AG09319 (cell line): ENCODE results near the gene ASIC2.

ENCODE experiments used
- DNase-seq: peaks from one replicate; pipeline ENCODE4 v3.0.0-alpha.2; 2010; ENCODE audit warnings: low read depth; ENCODE audit errors: extremely low read depth
- TF ChIP-seq, protein P1 (sequence below): IDR thresholded peaks from 2 replicates; pipeline ENCODE4 v1.5.1; 2011; ENCODE audit warnings: low read depth, mild to moderate bottlenecking, inconsistent platforms, low read length, moderate library complexity

The ASIC2 gene

DNA sequence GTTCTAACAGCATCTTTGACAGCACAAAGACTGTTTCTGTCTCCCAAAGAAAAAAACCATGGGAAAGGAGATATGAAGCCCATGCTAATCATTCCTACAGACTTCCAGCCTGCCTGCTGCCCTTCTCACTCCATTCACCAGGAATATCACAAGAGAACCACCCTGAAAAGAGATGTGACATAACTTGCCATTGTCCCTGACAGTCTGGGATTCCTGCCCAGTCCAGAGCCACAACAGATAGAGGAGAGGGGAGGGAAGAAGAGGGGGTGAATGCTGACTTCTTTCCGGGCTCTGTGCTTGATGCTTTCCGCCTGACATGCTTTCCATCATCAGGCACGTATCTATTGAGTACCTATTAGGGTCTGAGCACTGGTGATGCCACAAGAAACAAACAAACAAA is 31.6 kb upstream of the ASIC2 start:
- no peak for DNase-seq
- TF ChIP-seq, protein P1, sequence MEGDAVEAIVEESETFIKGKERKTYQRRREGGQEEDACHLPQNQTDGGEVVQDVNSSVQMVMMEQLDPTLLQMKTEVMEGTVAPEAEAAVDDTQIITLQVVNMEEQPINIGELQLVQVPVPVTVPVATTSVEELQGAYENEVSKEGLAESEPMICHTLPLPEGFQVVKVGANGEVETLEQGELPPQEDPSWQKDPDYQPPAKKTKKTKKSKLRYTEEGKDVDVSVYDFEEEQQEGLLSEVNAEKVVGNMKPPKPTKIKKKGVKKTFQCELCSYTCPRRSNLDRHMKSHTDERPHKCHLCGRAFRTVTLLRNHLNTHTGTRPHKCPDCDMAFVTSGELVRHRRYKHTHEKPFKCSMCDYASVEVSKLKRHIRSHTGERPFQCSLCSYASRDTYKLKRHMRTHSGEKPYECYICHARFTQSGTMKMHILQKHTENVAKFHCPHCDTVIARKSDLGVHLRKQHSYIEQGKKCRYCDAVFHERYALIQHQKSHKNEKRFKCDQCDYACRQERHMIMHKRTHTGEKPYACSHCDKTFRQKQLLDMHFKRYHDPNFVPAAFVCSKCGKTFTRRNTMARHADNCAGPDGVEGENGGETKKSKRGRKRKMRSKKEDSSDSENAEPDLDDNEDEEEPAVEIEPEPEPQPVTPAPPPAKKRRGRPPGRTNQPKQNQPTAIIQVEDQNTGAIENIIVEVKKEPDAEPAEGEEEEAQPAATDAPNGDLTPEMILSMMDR, result no peak

DNA sequence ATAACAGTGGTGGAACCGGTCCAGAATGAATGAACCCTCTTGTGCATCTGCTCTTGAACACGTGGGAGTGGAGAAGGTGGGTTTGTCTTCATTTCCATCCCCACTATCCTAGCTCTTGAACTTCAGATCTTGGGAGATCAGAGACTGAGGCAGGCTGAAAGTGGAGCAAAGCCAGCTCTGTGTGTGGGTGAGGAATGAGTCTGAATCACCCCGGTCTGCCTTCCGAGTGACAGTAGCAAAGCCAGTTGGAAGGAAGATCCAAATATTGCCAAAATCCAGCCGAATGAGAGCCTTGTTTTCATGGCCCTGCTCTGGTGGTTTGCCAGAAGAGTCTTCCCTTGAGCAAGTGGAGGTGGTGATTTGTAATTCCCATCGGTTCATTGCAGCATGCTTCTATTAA is 29.0 kb upstream of the ASIC2 start:
- DNase-seq, result no peak
- TF ChIP-seq, protein P1, result no peak

DNA sequence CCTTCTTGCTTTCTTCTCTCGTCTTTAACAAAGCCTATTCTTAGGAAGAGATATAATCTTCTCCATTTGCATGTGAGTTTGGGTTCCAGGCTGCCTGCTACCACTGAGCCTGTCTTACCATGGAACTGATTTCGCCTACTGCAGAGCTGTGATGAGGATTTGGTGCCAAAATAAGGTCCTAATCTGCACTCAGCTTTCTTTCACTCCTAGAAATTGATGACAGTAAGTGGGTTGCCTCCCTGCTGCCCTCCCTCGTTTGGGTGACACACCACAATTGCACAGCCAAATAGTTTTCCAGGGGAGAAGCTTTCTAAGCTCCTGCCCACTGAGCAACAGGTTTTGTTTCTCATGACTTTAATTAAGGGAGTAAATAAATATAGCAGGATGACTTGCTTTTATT is 25.1 kb upstream of the ASIC2 start:
- TF ChIP-seq, protein P1, result no peak
- DNase-seq, result no peak

DNA sequence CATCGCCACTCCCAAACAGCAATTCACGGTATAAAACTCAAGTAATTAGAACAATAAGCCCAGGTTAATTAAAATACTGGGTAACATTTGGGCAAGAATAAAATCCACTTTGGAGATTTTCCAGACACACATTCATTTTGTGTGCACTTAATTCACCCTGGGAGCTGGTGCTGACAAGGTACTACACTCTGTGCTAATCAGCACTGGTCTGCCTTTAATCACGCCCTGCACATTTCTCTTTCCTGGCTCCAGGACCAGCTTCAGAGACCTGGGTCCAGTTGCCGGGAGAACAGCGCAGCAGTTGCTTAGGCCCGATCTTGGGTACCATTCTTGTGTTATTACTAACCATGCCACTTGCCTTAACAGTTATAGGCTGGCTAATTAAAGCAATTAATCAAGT is 23.7 kb upstream of the ASIC2 start:
- DNase-seq, result no peak
- TF ChIP-seq, protein P1, result no peak

DNA sequence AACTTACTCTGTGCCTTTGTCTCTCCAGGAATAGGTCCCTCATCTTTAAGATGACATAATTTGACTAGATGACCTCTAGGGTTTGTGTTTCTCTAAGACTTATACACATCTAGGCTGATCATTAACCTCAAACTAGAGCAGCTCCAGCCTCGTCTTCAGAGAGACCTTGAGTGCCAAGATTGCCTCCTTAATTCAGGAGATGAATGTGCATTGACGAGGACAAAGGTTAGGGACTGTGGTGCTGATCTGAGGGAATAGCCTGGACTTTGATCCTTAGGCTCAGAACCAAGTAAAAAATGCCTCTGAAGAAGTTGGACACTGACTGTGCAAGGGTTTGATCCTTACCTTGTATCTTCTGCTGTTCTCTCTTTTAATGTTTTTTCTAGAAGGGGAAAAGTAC is 17.2 kb upstream of the ASIC2 start:
- TF ChIP-seq, protein P1, result no peak
- no peak for DNase-seq

DNA sequence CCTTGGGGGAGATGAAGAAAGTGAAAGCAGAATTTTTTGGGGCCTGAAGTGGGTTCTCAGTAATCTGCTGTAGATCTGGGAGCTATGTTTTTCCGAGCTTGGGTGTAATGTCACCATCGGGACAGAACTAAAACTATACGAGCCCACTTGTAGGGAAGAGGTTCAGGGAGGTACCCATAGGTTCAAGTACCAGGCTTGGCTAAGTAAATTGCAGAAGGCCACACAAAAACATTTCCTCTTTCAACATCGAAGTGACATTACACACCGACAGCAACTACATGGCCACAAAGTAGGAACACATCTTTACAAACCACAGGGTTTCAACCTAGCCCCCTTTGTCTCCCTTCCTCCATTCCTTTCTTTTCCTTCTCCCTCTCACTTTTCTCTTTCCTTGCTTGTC is 10.2 kb upstream of the ASIC2 start:
- TF ChIP-seq, protein P1, result no peak
- no peak for DNase-seq

DNA sequence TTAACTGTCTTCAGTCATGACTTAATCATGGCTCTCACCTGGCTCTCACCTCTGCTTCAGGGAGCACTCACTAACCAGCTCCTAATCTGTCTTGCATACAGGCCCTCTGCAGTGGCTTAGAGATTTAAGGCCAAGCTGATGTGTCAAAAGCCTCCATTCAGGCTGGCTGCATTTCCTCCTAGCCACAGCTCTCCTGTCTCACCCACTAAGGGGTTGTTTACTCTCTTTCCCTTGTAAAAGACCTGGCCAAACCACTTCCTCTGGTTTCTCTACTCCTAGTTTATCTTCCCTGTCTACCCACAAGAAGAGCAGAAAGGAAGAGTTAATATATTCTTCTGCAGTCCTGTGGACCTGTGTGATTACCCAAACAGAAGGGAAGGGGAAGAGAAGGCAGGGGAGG is 9.3 kb upstream of the ASIC2 start:
- no peak for DNase-seq
- TF ChIP-seq, protein P1, result no peak
